A673 (cell line): Measurements from ENCODE around the gene LYPD5. TPM values are rescaled to one million over a fixed set of nuclear protein-coding genes. Genes with fewer than 3 reads are reported as not detected.

ENCODE experiments used
- BruUV-seq: library from RNA; stranded (reverse); fragments of 400-500 nt; replicated peaks from 2 replicates; lab custom pipeline; 2021; lab: Mats Ljungman, UMichigan
- CTCF ChIA-PET: fragments of 300-600 bp; sonication (Branson Sonifier 250); formaldehyde crosslinking; loops from one replicate; lab custom pipeline; 2022; ENCODE audit warnings: antibody characterized with exemption; lab: Charles Lee
- POLR2A ChIA-PET: fragments of 300-600 bp; sonication (Branson Sonifier 250); formaldehyde crosslinking; loops from one replicate; lab custom pipeline; 2022; ENCODE audit warnings: antibody characterized with exemption; ENCODE audit not compliant: low non-redundant PET; lab: Charles Lee
- DNase-seq: peaks from one replicate; pipeline ENCODE4 v3.0.0-alpha.2; 2015; ENCODE audit warnings: low spot score
- H3K27ac ChIP-seq: fragments of 200-600 bp; sonication (generic); 2 replicates; pipeline ENCODE4 v1.5.1; 2016; ENCODE audit warnings: mixed run types, low read depth, mild to moderate bottlenecking, mixed read lengths, antibody characterized with exemption, low read length; ENCODE audit not compliant: poor library complexity, severe bottlenecking
- H3K27me3 ChIP-seq: fragments of 200-600 bp; sonication (generic); replicated peaks from 2 replicates; pipeline ENCODE4 v1.6.1; 2017; ENCODE audit warnings: mixed run types, low read depth, mild to moderate bottlenecking, mixed read lengths, antibody characterized with exemption, low read length; ENCODE audit not compliant: insufficient read depth, poor library complexity
- H3K36me3 ChIP-seq: fragments of 200-600 bp; sonication (generic); 2 replicates; pipeline ENCODE4 v1.6.1; 2016; ENCODE audit warnings: mixed run types, mild to moderate bottlenecking, mixed read lengths, antibody characterized with exemption, low read length; ENCODE audit not compliant: insufficient read depth, poor library complexity, severe bottlenecking
- H3K4me1 ChIP-seq: fragments of 200-600 bp; sonication (generic); 2 replicates; pipeline ENCODE4 v1.6.1; 2017; ENCODE audit warnings: mixed run types, mild to moderate bottlenecking, mixed read lengths, antibody characterized with exemption, low read length; ENCODE audit not compliant: insufficient read depth, poor library complexity, severe bottlenecking
- H3K4me3 ChIP-seq: fragments of 200-600 bp; sonication (generic); 2 replicates; pipeline ENCODE4 v1.5.1; 2016; ENCODE audit warnings: low read depth, mixed run types, mild to moderate bottlenecking, mixed read lengths, low read length; ENCODE audit not compliant: poor library complexity, severe bottlenecking
- H3K9me3 ChIP-seq: fragments of 200-600 bp; sonication (generic); 2 replicates; pipeline ENCODE4 v1.6.1; 2016; ENCODE audit warnings: mixed run types, low read depth, mild to moderate bottlenecking, mixed read lengths, antibody characterized with exemption, low read length; ENCODE audit not compliant: poor library complexity, severe bottlenecking
- CTCF ChIP-seq: fragments of 300-800, 200-600 bp; sonication (generic); conservative IDR thresholded peaks from 2 replicates; pipeline ENCODE4 v1.5.1; 2017; ENCODE audit warnings: low read depth, mild to moderate bottlenecking, antibody characterized with exemption, low read length, moderate library complexity, mixed read lengths
- EZH2 ChIP-seq: fragments of 200-600 bp; sonication (generic); IDR thresholded peaks from 2 replicates; pipeline ENCODE4 v1.6.1; 2017; ENCODE audit warnings: borderline replicate concordance, low read depth, mild to moderate bottlenecking, mixed read lengths, antibody characterized with exemption, low read length; ENCODE audit not compliant: poor library complexity, severe bottlenecking
- intact Hi-C: fragments of 100-400 bp; cut with micrococcal nuclease; formaldehyde crosslinking; loops from one replicate; pipeline ENCODE4 v1.10.0; 2022; ENCODE audit not compliant: unreplicated experiment
- total RNA-seq: library from RNA; stranded (reverse); gene quantifications from 2 replicates; pipeline ENCODE4 v1.2.3, GENCODE V29; 2021

LYPD5 gene
- total RNA-seq, 1 experiment from 2014 or later = not detected

- Histone ChIP-seq H3K4me3 (peak overlapping the region; percentile 67), H3K36me3 (peaks cover 25% of the 10 kb centered on the region), H3K27ac (peak overlapping the region; percentile 98), H3K4me1 (peaks cover 11% of the 10 kb centered on the region), H3K27me3 (no peaks in the 10 kb centered on the region), H3K9me3 (no peaks in the 10 kb centered on the region)
- DNase-seq = no peak
- ChIA-PET POLR2A (interaction anchor here (0.6 to 0.8 kb wide), 3 partner anchors 8 to 44 kb away, joined by 4 to 5 read pairs (median 4); no protein-coding TSS in a partner anchor), CTCF (interaction anchor here (0.6 to 1.5 kb wide), 3 partner anchors 9 to 204 kb away, joined by 3 to 9 read pairs (median 4); no protein-coding TSS in a partner anchor)
- TF ChIP-seq CTCF = no peak
- no peak for TF ChIP-seq EZH2
- intact Hi-C loops = no loop called here
- BruUV-seq = no TSS peak
Measured at GRCh38 chr19:43754253-43754502, 48.1 kb downstream of the LYPD5 start.

GRCh38 chr19:43752287-43752875 lies 49.9 kb downstream of the LYPD5 start:
- no TSS peak for BruUV-seq
- CTCF ChIA-PET = interaction anchor here (0.6 kb wide), 1 partner anchor 238 kb away, joined by 3 read pairs; no protein-coding TSS in a partner anchor
- Histone ChIP-seq H3K27me3 (no peaks in the 10 kb centered on the region), H3K36me3 (peaks cover 43% of the 10 kb centered on the region), H3K4me1 (peaks cover 11% of the 10 kb centered on the region), H3K27ac (no peak overlapping the region), H3K4me3 (no peak overlapping the region), H3K9me3 (no peaks in the 10 kb centered on the region)
- intact Hi-C loops = no loop called here
- POLR2A ChIA-PET = no interaction called here
- TF ChIP-seq CTCF (no peak), EZH2 (no peak)
- DNase-seq = no peak

GRCh38 chr19:43751466-43752220 lies 50.6 kb downstream of the LYPD5 start:
- Histone ChIP-seq H3K27ac (no peak overlapping the region), H3K4me3 (no peak overlapping the region), H3K36me3 (peaks cover 50% of the 10 kb centered on the region), H3K4me1 (peaks cover 11% of the 10 kb centered on the region), H3K9me3 (no peaks in the 10 kb centered on the region), H3K27me3 (no peaks in the 10 kb centered on the region)
- no peak for TF ChIP-seq CTCF
- TF ChIP-seq EZH2 = no peak
- intact Hi-C loops = no loop called here
- no TSS peak for BruUV-seq
- no peak for DNase-seq
- ChIA-PET POLR2A (no interaction called here), CTCF (no interaction called here)
